ENCODE results near the gene DOCK9. TPM values are rescaled to one million over a fixed set of nuclear protein-coding genes. Genes with fewer than 3 reads are reported as not detected.

DOCK9 gene, protein sequence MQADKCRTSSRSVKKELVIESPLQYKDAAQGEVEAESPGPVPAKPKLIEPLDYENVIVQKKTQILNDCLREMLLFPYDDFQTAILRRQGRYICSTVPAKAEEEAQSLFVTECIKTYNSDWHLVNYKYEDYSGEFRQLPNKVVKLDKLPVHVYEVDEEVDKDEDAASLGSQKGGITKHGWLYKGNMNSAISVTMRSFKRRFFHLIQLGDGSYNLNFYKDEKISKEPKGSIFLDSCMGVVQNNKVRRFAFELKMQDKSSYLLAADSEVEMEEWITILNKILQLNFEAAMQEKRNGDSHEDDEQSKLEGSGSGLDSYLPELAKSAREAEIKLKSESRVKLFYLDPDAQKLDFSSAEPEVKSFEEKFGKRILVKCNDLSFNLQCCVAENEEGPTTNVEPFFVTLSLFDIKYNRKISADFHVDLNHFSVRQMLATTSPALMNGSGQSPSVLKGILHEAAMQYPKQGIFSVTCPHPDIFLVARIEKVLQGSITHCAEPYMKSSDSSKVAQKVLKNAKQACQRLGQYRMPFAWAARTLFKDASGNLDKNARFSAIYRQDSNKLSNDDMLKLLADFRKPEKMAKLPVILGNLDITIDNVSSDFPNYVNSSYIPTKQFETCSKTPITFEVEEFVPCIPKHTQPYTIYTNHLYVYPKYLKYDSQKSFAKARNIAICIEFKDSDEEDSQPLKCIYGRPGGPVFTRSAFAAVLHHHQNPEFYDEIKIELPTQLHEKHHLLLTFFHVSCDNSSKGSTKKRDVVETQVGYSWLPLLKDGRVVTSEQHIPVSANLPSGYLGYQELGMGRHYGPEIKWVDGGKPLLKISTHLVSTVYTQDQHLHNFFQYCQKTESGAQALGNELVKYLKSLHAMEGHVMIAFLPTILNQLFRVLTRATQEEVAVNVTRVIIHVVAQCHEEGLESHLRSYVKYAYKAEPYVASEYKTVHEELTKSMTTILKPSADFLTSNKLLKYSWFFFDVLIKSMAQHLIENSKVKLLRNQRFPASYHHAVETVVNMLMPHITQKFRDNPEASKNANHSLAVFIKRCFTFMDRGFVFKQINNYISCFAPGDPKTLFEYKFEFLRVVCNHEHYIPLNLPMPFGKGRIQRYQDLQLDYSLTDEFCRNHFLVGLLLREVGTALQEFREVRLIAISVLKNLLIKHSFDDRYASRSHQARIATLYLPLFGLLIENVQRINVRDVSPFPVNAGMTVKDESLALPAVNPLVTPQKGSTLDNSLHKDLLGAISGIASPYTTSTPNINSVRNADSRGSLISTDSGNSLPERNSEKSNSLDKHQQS (N-terminal part only)
- 100 to 1,000 TPM in 1 of 2 experiments, 10 to 100 TPM in 1; 92.4 to 100 TPM for total RNA-seq

DNA sequence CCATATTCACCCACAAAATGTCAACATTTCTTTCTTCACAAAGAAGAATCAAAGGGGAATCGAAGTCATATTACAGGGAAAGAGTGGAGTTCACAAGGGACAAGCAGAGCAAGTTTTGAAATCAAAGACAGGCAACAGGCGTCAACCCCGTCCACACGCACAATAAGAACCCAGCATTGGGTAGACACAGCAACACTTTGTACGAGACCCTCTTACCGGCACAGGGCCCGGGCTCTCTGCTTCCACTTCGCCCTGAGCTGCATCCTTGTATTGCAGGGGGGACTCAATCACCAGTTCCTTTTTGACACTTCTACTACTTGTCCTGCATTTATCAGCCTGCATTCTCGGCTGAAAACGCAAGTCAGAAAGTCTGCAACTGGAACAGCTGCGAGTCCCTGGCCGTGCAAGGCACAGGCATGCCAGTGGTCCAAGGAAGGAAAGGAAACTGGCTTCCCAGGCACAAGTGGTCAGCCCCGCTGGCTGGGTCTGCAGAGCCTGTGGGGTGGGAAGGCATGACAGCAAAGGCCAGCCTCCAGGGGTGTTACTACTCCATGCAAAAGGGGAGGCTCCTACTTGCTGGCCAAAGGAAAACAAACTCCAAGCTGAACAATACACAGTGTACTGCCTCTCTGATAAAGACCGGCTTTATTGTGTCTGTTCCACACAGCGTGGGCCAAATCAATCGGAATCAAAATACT is at the start of gene DOCK9:
Gene DOCK9, minus strand, starts transcription at position 497 of the 698 bp plus-strand sequence. Its CDS starts 155 bp downstream, at position 342.
- H3K27ac Mint-ChIP-seq: no peak within 1 kb of the TSS
- H3K9me3 Mint-ChIP-seq (ENCODE audit: insufficient read depth): no peaks in the 10 kb centered on the region
- H3K27me3 Mint-ChIP-seq (ENCODE audit: low read depth): no peaks in the 10 kb centered on the region
- CTCF ChIA-PET: no interaction called here
- no peaks in the 10 kb centered on the region for H3K36me3 Mint-ChIP-seq (ENCODE audit: low read depth)
- no peak for DNase-seq
- no peak within 1 kb of the TSS for H3K4me3 Mint-ChIP-seq
- POLR2A ChIA-PET: no interaction called here
- H3K4me1 Mint-ChIP-seq (ENCODE audit: low read depth): peaks cover 63% of the 10 kb centered on the region
- ATAC-seq: no peak

DNA sequence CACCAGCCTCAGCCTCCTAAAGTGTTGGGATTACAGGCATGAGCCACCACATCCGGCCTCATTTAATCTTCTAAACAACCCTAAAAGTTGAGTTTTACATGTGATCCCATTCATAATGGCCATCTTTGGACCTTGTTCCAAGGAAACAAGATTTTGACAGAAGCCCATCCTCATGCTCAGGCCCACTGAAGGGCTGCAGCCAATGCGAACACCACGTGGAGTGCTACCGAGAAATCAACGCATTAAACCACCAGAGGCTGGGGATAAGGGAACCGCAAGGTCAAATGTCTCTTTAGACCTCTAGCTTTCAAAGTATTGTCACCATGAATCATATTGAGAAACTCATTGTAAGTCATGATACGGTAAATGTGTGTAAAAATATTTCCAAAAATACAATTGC is 49.4 kb upstream of the DOCK9 start:
- POLR2A ChIA-PET: no interaction called here
- CTCF ChIA-PET: interaction anchor here (1.0 kb wide), 1 partner anchor 9 kb away, joined by 3 read pairs; no protein-coding TSS in a partner anchor
- Mint-ChIP-seq H3K27ac (no peak overlapping the region), H3K4me3 (no peak overlapping the region), H3K4me1 (ENCODE audit: low read depth) (peaks cover 54% of the 10 kb centered on the region), H3K36me3 (ENCODE audit: low read depth) (peaks cover 24% of the 10 kb centered on the region), H3K27me3 (ENCODE audit: low read depth) (no peaks in the 10 kb centered on the region), H3K9me3 (ENCODE audit: insufficient read depth) (peaks cover 11% of the 10 kb centered on the region)
- ATAC-seq: no peak
- DNase-seq: no peak

DNA sequence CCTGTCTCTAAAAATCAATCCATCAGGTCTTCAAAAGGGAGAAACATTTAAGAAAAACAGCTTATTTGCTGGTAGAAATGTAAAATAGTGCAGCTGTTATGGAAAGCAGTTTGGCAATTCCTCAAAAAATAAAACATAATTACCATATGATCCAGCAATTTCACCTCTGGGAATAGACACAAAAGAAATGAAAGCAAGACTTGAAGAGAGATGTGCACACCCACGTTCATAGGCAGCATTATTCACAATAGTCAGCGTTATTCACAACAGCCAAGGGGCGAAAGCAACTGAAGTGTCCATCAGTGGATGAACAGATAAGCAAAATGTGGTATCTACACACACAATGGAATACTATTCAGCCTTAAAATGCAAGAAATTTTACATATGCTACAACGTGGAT is 45.1 kb upstream of the DOCK9 start:
- H3K36me3 Mint-ChIP-seq (ENCODE audit: low read depth): peaks cover 11% of the 10 kb centered on the region
- no peak overlapping the region for H3K27ac Mint-ChIP-seq
- peaks cover 41% of the 10 kb centered on the region for H3K4me1 Mint-ChIP-seq (ENCODE audit: low read depth)
- ATAC-seq (no peak), DNase-seq (no peak)
- H3K27me3 Mint-ChIP-seq (ENCODE audit: low read depth): no peaks in the 10 kb centered on the region
- H3K4me3 Mint-ChIP-seq: no peak overlapping the region
- ChIA-PET POLR2A (no interaction called here), CTCF (interaction anchor here (0.6 to 1.1 kb wide), 2 partner anchors 9 to 183 kb away, joined by 3 to 4 read pairs; no protein-coding TSS in a partner anchor)
- no peaks in the 10 kb centered on the region for H3K9me3 Mint-ChIP-seq (ENCODE audit: insufficient read depth)

DNA sequence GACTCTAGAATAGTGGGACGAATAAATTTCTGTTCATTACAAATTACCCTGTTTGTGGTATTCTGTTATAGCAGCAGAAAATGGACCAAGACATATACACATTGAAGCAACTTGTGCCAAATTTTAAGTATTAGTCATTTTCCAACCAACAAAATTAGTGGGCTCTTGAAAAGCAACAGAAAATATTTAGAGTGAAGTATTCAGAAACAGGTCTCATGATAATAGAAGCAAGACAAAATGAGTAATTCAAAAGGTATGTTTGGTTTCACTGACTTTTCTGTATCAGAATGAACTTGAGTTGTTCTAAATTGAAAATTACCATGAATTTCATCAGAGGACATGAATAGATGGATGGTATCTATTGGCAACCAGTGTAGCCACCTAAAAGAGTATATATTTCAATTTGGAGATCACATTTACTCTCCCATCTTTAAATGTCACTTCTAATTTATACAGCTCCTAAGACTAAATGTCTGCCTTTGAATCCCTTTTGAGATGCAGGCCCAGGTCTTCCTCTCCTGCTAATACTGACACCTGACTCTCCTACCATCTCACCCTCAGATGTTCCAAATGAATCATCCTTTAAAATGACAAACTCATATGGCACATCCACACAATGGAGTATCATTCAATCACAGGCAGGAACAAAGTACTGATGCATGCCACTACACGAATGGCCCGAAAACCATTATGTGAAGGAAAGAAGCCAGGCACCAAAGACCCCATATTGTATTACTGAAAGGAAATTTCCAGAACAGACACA is 40.7 kb upstream of the DOCK9 start:
- peaks cover 29% of the 10 kb centered on the region for H3K4me1 Mint-ChIP-seq (ENCODE audit: low read depth)
- ATAC-seq: no peak
- no peaks in the 10 kb centered on the region for H3K9me3 Mint-ChIP-seq (ENCODE audit: insufficient read depth)
- ChIA-PET POLR2A (no interaction called here), CTCF (interaction anchor here (0.9 to 1.2 kb wide), 2 partner anchors 10 to 175 kb away, joined by 3 to 5 read pairs; no protein-coding TSS in a partner anchor)
- no peak overlapping the region for H3K4me3 Mint-ChIP-seq
- peaks cover 7% of the 10 kb centered on the region for H3K36me3 Mint-ChIP-seq (ENCODE audit: low read depth)
- no peak for DNase-seq
- no peak overlapping the region for H3K27ac Mint-ChIP-seq
- H3K27me3 Mint-ChIP-seq (ENCODE audit: low read depth): no peaks in the 10 kb centered on the region

DNA sequence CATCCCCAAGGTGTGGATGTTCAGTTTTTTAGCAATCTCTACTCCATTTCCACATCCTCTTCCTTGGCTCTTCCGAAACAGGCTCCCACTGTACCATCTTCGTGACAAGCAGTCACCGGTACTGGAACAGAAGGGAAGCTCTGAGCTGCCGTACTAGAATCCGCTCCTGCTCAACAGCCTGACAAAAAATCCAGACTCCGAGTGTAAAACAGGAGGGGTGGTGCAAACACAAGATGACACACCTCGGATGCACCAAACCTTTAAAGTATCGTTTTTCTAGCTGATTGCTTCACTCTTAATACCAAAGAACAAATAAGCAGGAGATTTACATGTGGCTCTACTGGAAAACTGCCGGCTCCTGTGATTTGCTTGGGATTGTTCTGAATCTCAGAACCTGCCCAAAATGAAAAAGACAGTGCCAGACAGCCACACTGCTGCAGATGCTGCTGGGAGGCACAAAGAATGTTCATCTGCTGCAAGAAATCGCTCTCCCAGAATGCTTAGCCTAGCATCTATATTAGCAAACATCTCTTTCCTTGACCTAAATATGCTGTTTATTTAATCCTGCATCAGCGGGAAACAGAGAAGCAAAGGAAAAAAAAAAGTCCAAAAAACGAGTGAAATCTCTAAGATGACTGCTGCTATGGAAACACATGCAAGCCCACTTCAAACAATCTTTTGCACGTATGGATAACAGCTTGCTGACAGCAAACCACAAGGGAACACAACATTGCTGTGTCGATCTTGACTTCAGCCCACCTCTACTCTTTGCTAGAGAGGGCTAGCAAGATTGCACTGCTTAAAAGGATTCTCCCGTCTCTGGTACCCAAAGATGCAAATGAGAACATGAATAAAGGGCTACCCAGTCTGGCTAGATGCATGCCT is 38.0 kb upstream of the DOCK9 start:
- peak; percentile 83 for ATAC-seq
- no peaks in the 10 kb centered on the region for H3K27me3 Mint-ChIP-seq (ENCODE audit: low read depth)
- H3K27ac Mint-ChIP-seq: peak overlapping the region; percentile 22
- H3K36me3 Mint-ChIP-seq (ENCODE audit: low read depth): peaks cover 7% of the 10 kb centered on the region
- ChIA-PET POLR2A (interaction anchor here (2.1 kb wide), 1 partner anchor 15 kb away, joined by 5 read pairs; no protein-coding TSS in a partner anchor), CTCF (interaction anchor here (3.4 kb wide), 1 partner anchor 13 kb away, joined by 17 read pairs; no protein-coding TSS in a partner anchor)
- H3K4me1 Mint-ChIP-seq (ENCODE audit: low read depth): peaks cover 29% of the 10 kb centered on the region
- no peaks in the 10 kb centered on the region for H3K9me3 Mint-ChIP-seq (ENCODE audit: insufficient read depth)
- DNase-seq: no peak
- H3K4me3 Mint-ChIP-seq: no peak overlapping the region

DNA sequence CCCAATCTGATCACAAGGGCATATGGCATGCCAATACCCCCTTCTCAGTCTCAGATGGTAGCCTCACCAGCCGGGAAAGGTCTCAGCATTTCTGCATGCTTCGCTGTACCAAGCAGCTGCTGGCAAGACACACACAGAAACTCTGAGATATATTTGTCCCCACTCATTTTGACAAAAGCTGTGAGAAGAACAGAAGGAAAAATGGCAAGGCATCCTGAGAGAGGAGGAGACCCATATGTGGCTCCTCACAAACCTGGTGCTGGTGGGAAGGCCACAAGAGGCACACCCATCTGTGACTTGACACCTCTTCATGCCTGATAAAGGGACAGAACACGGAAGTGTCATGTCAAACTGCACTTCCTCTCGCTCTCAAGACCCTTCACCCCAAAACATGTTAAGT is 36.7 kb upstream of the DOCK9 start:
- no peak for DNase-seq
- ChIA-PET POLR2A (no interaction called here), CTCF (interaction anchor here (0.8 to 3.4 kb wide), 2 partner anchors 8 to 14 kb away, joined by 3 to 17 read pairs; no protein-coding TSS in a partner anchor)
- Mint-ChIP-seq H3K4me3 (no peak overlapping the region), H3K9me3 (ENCODE audit: insufficient read depth) (no peaks in the 10 kb centered on the region), H3K27ac (no peak overlapping the region), H3K4me1 (ENCODE audit: low read depth) (peaks cover 30% of the 10 kb centered on the region), H3K36me3 (ENCODE audit: low read depth) (peaks cover 9% of the 10 kb centered on the region), H3K27me3 (ENCODE audit: low read depth) (no peaks in the 10 kb centered on the region)
- no peak for ATAC-seq

DNA sequence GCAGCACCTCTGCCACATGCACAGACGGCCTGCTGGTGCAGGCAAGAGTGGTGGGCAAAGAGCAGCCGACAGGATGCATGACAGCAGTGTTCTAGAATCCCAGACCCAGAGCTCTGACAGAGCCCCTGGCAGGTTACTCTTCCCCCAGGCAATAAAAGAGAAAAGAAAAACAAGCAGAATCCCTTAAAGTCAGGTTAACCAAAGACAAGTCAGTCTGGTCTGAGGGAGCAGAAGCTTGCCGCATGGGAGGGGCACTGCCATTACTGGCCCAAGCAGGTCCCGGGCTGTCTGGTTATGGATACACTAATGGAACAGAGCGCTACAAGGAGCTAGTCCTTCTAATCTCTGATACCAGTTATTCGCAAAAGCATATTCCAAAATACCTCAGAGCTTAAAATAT is 36.1 kb upstream of the DOCK9 start:
- ATAC-seq (no peak), DNase-seq (no peak)
- ChIA-PET CTCF (interaction anchor here (0.8 to 3.4 kb wide), 2 partner anchors 8 to 15 kb away, joined by 3 to 17 read pairs; no protein-coding TSS in a partner anchor), POLR2A (no interaction called here)
- Mint-ChIP-seq H3K4me1 (ENCODE audit: low read depth) (peaks cover 35% of the 10 kb centered on the region), H3K36me3 (ENCODE audit: low read depth) (peaks cover 9% of the 10 kb centered on the region), H3K27ac (no peak overlapping the region), H3K4me3 (no peak overlapping the region), H3K9me3 (ENCODE audit: insufficient read depth) (no peaks in the 10 kb centered on the region), H3K27me3 (ENCODE audit: low read depth) (no peaks in the 10 kb centered on the region)

DNA sequence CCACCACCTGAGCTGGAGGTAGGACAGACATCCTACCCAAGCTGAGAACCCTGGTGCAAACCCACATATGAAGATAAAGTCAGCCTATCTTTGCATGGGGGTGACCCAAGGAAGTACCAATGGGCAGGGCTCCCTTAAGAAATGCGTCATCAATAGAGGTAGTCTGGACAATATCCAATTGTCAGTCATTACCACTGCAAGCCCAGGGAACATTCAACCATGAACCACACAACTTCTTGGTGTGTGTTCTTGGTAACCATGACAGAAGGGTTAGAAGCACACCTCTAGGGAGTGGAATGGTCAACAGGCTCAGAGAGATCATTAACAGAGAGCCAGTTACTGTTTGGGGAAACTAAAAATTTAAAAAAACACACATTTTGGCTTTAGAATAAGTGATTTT is 34.7 kb upstream of the DOCK9 start:
- Mint-ChIP-seq H3K4me3 (no peak overlapping the region), H3K36me3 (ENCODE audit: low read depth) (peaks cover 6% of the 10 kb centered on the region), H3K27me3 (ENCODE audit: low read depth) (no peaks in the 10 kb centered on the region), H3K4me1 (ENCODE audit: low read depth) (peaks cover 29% of the 10 kb centered on the region), H3K9me3 (ENCODE audit: insufficient read depth) (no peaks in the 10 kb centered on the region), H3K27ac (no peak overlapping the region)
- ATAC-seq: no peak
- ChIA-PET POLR2A (interaction anchor here (1.4 kb wide), 1 partner anchor 12 kb away, joined by 4 read pairs; no protein-coding TSS in a partner anchor), CTCF (interaction anchor here (0.9 kb wide), 1 partner anchor 97 kb away, joined by 3 read pairs; no protein-coding TSS in a partner anchor)
- no peak for DNase-seq

DNA sequence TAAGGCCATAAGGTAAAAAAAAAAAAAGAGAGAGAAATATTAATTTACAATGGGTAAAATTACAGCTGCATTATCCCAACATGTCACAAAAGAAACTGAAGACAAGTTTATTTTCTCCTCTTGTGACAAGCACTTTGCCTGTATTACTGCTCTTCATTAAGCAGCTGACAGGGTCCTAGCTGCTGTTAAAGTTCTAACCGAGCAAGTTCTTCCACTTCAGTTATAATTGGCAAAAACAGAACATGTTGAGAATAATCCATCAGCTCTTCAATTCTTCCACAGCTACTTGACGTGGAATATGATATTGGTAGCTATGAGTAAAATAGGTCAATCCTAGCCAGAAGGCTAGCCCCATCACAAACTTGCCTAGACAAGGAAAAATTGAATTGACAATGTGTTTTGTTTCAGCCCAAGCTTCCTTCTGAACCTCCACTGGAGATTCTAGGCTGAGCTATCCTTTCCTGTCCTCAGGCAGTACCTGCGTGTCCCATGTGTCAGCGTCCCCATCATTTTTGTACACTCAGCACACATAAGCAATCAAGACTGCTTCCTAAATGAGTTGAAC is 32.2 kb upstream of the DOCK9 start:
- Mint-ChIP-seq H3K27me3 (ENCODE audit: low read depth) (no peaks in the 10 kb centered on the region), H3K36me3 (ENCODE audit: low read depth) (peaks cover 3% of the 10 kb centered on the region), H3K4me3 (no peak overlapping the region)

More for the DNA sequence above, 32.2 kb upstream of the DOCK9 start:
- POLR2A ChIA-PET: interaction anchor here (0.7 to 0.8 kb wide), 2 partner anchors 25 to 86 kb away, joined by 3 read pairs; no protein-coding TSS in a partner anchor
- H3K27ac Mint-ChIP-seq: no peak overlapping the region
- DNase-seq (no peak), ATAC-seq (no peak)
- peaks cover 10% of the 10 kb centered on the region for H3K4me1 Mint-ChIP-seq (ENCODE audit: low read depth)
- CTCF ChIA-PET: interaction anchor here (0.9 to 1.0 kb wide), 2 partner anchors 28 to 64 kb away, joined by 3 read pairs; no protein-coding TSS in a partner anchor
- no peaks in the 10 kb centered on the region for H3K9me3 Mint-ChIP-seq (ENCODE audit: insufficient read depth)

Measured in activated CD8-positive, alpha-beta T cell treated with anti-CD3 and anti-CD28 coated beads, Interleukin-2, amount 10 ng/mL, durations not matched to agents 7 days and 5 days (primary cell).